Stimulated activated CD8-positive, alpha-beta memory T cell treated with anti-CD3 and anti-CD28 coated beads, Interleukin-12 subunit alpha, Interleukin-12 subunit beta, amount 100 ng/mL, for 24 hours (primary cell): ENCODE measurements around the gene MRTFA.
"Not testable (repeated sequence)": the region's sequence is repeated elsewhere in the genome, so short reads cannot be mapped to it uniquely, and the experiment has no call there.

Experiments
- DNase-seq: peaks from one replicate; pipeline ENCODE4 v3.0.0-alpha.2; 2020; ENCODE audit errors: extremely low read depth

MRTFA gene

GRCh38 chr22:40395607-40396006, 240.9 kb downstream of the MRTFA start:
- no peak for DNase-seq

DNA sequence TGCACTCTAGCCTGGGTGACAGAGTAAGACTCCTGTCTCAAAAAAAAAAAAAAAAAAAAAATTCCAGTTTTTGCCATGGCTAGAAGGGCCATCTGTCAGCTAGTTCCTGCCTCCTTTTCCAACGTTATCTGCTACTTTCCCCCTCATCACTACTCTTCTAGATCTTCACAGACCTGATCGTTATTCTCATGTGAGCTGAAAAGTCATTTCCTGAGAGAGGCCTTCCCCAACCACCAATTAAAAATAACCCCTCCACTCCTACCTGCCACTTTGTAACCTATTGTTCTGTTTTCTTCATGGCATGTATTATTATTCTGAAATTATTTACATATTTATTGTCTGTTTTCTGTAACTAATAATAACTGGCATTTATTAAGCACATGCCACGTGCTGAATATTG, 241.9 kb downstream of the MRTFA start:
- DNase-seq: no peak

- DNase-seq: no peak
These were observed 243.9 kb downstream of the MRTFA start for GRCh38 chr22:40392618-40393017.

- DNase-seq: no peak
These were observed 245.1 kb downstream of the MRTFA start for GRCh38 chr22:40391417-40391816.

DNA sequence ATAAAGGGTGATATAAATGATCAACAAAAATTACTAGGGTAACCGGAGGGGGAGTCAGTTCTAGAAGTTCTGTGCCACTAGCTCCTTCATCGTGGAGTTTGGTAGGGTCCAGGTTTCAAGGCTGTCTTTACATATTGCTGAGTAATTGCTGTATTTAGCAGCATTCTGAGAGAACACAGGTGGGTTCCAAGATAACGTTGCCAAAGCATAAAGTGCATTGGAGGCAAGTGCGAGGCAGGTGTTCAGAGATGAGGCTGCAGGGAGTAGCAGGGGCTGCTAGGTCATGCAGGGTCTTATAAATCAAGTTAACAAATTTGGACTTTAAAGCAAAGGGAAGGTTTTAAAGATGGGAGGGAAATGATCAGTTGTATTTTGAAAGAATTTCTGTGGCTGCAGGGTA, 248.3 kb downstream of the MRTFA start:
- no peak for DNase-seq

DNA sequence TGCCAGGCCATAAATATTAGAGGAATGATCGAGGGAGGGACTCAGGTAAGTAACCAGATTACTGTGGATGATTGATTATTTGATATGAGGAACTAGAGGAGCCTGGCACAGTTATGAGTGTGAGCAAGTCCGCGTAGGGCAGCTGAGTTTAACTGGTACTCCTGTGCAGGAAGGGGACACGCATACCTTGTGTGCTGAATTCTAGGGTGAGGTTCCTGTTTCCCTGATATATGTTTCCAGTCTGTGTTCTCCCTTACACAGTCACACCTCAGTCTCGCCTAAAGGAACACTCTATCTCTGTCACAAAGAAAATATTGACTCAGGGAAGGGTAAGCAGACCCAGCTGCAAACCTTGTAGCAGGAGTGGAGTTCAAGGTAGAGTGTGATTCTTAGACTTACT, 248.8 kb downstream of the MRTFA start:
- DNase-seq: no peak

GRCh38 chr22:40385036-40385782, 251.3 kb downstream of the MRTFA start:
- no peak for DNase-seq

GRCh38 chr22:40383905-40384304, 252.6 kb downstream of the MRTFA start:
- DNase-seq: no peak

DNA sequence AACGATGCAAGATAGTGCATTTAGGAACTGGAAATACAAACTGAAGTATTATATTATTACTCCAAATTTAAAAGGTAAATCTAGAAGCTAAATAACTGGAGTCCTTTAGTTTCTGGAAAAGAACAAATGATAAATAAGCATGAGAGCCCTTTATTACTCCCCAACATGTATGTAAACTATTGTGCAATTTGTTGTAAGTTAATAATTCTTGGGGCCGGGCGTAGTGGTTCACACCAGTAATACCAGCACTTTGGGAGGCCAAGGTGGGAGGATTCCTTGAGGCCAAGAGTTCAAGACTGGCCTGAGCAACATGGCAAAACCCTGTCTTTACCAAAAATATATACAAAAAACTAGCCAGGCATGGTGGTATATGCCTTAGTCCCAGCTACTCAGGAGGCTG, 255.1 kb downstream of the MRTFA start:
- no peak for DNase-seq

DNA sequence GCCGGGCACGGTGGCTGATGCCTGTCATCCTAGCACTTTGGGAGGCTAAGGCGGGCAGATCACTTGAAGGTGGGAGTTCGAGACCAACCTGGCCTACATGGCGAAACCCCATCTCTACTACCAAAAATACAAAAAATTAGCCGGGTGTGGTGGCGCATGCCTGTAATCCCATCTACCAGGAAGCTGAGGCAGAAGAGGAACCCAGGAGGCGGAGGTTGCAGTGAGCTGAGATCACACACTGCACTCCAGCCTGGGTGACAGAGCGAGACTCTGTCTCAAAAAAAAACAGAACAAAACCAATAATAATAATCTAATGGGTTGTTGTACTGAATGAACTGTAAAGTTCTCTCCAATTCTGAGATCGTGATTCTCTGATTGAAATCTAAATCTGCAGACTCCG, 258.1 kb downstream of the MRTFA start:
- not testable (repeated sequence) for DNase-seq

DNA sequence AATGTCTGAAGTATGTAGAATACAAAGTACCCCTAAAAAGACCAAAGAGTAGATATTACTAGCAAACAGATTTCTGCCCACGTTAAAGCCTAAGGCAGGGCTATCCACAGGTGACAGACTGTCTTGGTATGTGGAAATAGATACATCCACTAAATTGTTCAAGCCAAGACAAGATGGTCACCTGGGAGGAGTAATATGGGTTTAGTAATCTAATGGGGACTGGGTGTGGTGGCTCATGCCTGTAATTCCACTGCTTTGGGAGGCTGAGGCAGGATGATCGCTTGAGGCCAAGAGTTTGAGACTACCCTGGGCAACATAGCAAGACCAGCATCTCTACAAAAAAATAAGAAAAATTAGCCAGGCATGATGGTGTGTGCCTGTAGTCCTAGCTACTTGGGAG, 258.6 kb downstream of the MRTFA start:
- no peak for DNase-seq

DNA sequence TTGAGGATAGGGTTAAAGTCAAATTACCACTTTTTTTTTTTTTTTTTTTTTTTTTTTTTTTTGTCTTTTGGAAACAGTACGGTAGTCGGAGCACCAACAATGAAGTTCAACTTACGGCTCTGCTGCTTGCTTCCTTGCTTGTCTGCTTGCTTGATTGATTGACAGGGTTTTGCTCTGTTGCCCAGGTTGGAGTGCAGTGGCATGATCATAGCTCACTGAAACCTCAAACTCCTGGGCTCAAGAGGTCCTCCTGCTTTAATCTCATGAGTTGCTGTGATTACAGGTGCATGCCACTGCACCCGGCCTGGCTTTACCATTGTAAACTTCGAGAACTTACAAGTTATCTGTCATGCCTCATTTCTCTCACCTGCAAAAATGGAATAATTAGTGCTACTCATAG, 260.4 kb downstream of the MRTFA start:
- DNase-seq: no peak

DNA sequence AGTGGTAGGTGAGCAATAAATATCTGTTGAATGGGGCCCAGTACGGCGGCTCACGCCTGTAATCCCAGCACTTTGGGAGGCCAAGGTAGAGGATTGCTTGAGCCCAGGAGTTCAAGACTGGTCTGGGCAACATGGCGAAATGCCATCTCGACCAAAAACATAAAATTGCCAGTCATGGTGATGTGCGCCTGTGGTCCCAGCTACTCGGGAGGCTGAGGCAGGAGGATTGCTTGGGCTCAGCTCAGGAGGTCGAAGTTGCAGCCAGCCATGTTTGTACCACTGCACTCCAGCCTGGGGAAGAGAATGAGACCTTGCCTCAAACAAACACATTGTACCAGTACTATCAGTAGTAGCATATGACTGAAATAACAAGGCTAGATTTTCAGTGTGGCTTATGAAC, 262.0 kb downstream of the MRTFA start:
- no peak for DNase-seq

- no peak for DNase-seq
These were observed 267.7 kb downstream of the MRTFA start for GRCh38 chr22:40368836-40369235.

DNA sequence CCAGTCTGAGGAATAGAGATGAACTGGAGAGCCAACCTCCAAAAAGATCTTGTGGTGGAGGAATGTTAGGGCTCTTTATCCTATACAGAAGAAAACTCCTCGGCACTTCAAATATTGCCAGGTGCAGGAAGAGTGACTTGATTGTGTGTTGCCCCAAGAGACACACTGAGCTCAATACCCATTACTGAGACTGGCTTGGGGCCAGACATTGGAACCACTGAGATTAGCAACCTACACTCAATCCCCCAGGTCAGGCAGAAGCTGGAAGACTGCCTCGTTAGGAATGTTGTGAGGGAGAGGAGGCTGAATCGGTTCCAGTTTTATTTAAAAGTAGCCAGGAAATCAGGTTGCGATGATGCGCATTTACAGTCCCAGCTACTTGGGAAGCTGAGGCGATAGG, 268.5 kb downstream of the MRTFA start:
- DNase-seq: no peak

GRCh38 chr22:40367342-40367741, 269.2 kb downstream of the MRTFA start:
- no peak for DNase-seq

DNA sequence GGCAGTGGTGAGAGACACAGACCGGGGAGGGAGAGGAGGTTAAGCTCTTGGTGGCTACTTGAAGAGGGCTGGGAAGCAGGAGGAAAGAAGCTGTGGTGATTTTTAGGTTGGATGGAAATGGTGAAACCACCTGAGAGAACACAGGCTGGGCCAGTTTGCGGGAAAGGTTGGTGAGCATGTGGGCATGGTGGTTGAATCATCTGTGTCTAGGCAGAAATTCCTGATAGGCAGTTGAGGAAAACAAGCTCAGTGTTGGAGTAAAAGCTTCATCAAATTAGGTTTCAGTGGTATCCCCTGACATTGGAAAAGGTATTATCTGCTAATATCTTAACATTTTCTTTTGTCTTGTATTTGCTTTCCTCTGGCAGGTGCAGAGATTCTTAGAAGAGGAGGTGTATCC, 270.5 kb downstream of the MRTFA start:
- DNase-seq: no peak

GRCh38 chr22:40364431-40364830, 272.1 kb downstream of the MRTFA start:
- DNase-seq: no peak

DNA sequence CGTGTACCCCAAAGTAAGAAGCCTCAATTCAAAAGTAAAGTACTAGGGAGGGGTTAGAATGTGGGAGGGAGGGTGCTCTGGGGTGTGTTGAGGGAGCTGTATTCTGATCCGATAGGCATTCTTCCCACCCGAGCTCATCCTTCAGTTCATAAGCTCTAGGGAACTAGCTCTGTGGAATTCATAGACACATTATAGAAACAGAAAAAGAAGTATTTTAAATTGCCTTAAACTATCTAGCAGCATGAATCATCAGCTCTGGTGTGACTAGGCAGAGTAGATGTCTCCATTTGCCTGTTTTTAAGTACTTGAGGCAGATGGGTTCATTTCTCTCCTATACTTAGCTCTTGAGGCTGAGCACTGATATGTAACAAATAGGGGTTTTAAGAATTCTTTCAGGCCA, 273.5 kb downstream of the MRTFA start:
- DNase-seq: no peak

GRCh38 chr22:40361100-40361499, 275.4 kb downstream of the MRTFA start:
- no peak for DNase-seq
